Coronary artery (tissue), 2 donors: Measurements from ENCODE around the gene OR5M11.

Experiments
- DNase-seq: peaks from one replicate; pipeline ENCODE4 v3.0.0-alpha.2; 2017; ENCODE audit warnings: low spot score
- H3K27ac ChIP-seq, 2 donors: fragments of 200-600 bp; sonication (generic); one replicate each; pipeline ENCODE4 v1.5.1; 2016 to 2019
- H3K4me3 ChIP-seq: fragments of 200-600 bp; sonication (generic); 2 replicates; pipeline ENCODE4 v1.5.1; 2016; ENCODE audit warnings: mild to moderate bottlenecking, moderate library complexity
- CTCF ChIP-seq: fragments of 200-600 bp; sonication (generic); IDR thresholded peaks from one replicate; pipeline ENCODE4 v1.5.1; 2019; ENCODE audit warnings: antibody characterized with exemption

Gene OR5M11

GRCh38 chr11:56531856-56532255 lies 11.2 kb downstream of the OR5M11 start:
- Histone ChIP-seq H3K4me3 (no peak overlapping the region), H3K27ac (no peak overlapping the region)
- TF ChIP-seq CTCF: no peak
- DNase-seq: no peak

GRCh38 chr11:56522008-56522407 lies 21.0 kb downstream of the OR5M11 start:
- DNase-seq: no peak
- H3K4me3 ChIP-seq: no peak overlapping the region
- no peak overlapping the region for H3K27ac ChIP-seq
- TF ChIP-seq CTCF: no peak

GRCh38 chr11:56513280-56513679 lies 29.8 kb downstream of the OR5M11 start:
- Histone ChIP-seq H3K27ac (no peak overlapping the region), H3K4me3 (no peak overlapping the region)
- no peak for DNase-seq
- TF ChIP-seq CTCF: no peak

- Histone ChIP-seq H3K4me3 (no peak overlapping the region), H3K27ac (no peak overlapping the region)
- no peak for DNase-seq
- no peak for TF ChIP-seq CTCF
Measured at GRCh38 chr11:56509439-56509838, 33.6 kb downstream of the OR5M11 start.

GRCh38 chr11:56497010-56497409 lies 46.0 kb downstream of the OR5M11 start:
- no peak for TF ChIP-seq CTCF
- Histone ChIP-seq H3K4me3 (no peak overlapping the region), H3K27ac (no peak overlapping the region)
- DNase-seq: no peak

GRCh38 chr11:56495117-56495516 lies 47.9 kb downstream of the OR5M11 start:
- Histone ChIP-seq H3K27ac (no peak overlapping the region), H3K4me3 (no peak overlapping the region)
- DNase-seq: no peak
- TF ChIP-seq CTCF: no peak
